K562 (cell line): ENCODE results near the gene IFNAR2. TPM values are rescaled to one million over a fixed set of nuclear protein-coding genes. Genes with fewer than 3 reads are reported as not detected.
A peak's percentile ranks its signal among the peaks of the same experiment; 100 is the strongest.

Experiments
- CBFB ChIP-seq: sonication (generic); formaldehyde crosslinking; IDR thresholded peaks from 2 replicates; pipeline ENCODE4 v1.4.0; 2020; ENCODE audit warnings: mild to moderate bottlenecking, missing genetic modification reagents
- DMBX1 ChIP-seq: fragments of 250-450 bp; sonication (Bioruptor Pico); IDR thresholded peaks from 2 replicates; pipeline ENCODE4 v1.8.0; 2022; ENCODE audit warnings: inconsistent platforms, mild to moderate bottlenecking, moderate library complexity, borderline replicate concordance
- E2F4 ChIP-seq: sonication (generic); formaldehyde crosslinking; IDR thresholded peaks from 2 replicates; pipeline ENCODE4 v1.8.0; 2022; ENCODE audit warnings: mild to moderate bottlenecking, low read depth, missing genetic modification reagents
- FOXP1 ChIP-seq: sonication (generic); formaldehyde crosslinking; IDR thresholded peaks from 2 replicates; pipeline ENCODE4 v1.8.0; 2022; ENCODE audit warnings: mild to moderate bottlenecking, missing genetic modification reagents
- FUS ChIP-seq: fragments of 200-400 bp; formaldehyde crosslinking; optimal IDR thresholded peaks from 2 replicates; pipeline ENCODE3; 2017; ENCODE audit warnings: low read depth, low read length
- HDAC2 ChIP-seq: fragments of 450-650 bp; IDR thresholded peaks from 2 replicates; pipeline ENCODE4 v1.6.1; 2016; ENCODE audit warnings: mild to moderate bottlenecking
- HMBOX1 ChIP-seq: sonication (generic); IDR thresholded peaks from 2 replicates; pipeline ENCODE4 v1.6.1; 2016
- KLF16 ChIP-seq: IDR thresholded peaks from 2 replicates; pipeline ENCODE4 v1.6.1; 2016; ENCODE audit warnings: antibody characterized with exemption
- LARP7 ChIP-seq: fragments of 450-650 bp; IDR thresholded peaks from 2 replicates; pipeline ENCODE4 v1.6.1; 2016
- MAZ ChIP-seq, 2 experiments: fragments of 450-650 bp in 1 of 2; sonication (generic) in 1 of 2; formaldehyde crosslinking; IDR thresholded peaks in 1 of 2; conservative IDR thresholded peaks in 1 of 2; 2 replicates each; pipeline versions ENCODE4 v1.4.0 to v1.5.0; 2020; ENCODE audit warnings: mild to moderate bottlenecking in 1 of 2, missing genetic modification reagents in 1 of 2
- NRF1 ChIP-seq, 2 experiments: fragments of 450-650 bp; IDR thresholded peaks in 1 of 2; conservative IDR thresholded peaks in 1 of 2; 2 replicates each; pipeline ENCODE4 v1.6.1; 2014; ENCODE audit warnings: mild to moderate bottlenecking in 2 of 2
- SLC30A9 ChIP-seq: fragments of 250-450 bp; sonication (Bioruptor Pico); IDR thresholded peaks from 2 replicates; pipeline ENCODE4 v1.8.0; 2022; ENCODE audit warnings: mild to moderate bottlenecking, moderate library complexity
- SMARCB1 ChIP-seq: IDR thresholded peaks from 2 replicates; pipeline ENCODE4 v1.6.1; 2011; ENCODE audit warnings: improper control_type of control experiment, low read depth; ENCODE audit not compliant: insufficient read length
- SMARCC2 ChIP-seq: fragments of 450-650 bp; IDR thresholded peaks from 2 replicates; pipeline ENCODE4 v1.6.1; 2017; ENCODE audit warnings: antibody characterized with exemption, moderate library complexity, mild to moderate bottlenecking, low read depth
- STAT5A ChIP-seq: IDR thresholded peaks from 2 replicates; pipeline ENCODE4 v1.6.1; 2012; ENCODE audit warnings: low read length, inconsistent platforms, borderline replicate concordance
- TAF7 ChIP-seq: fragments of 450-650 bp; IDR thresholded peaks from 2 replicates; pipeline ENCODE4 v1.6.1; 2016; ENCODE audit warnings: missing genetic modification characterization, missing compliant biosample characterization
- TSC22D4 ChIP-seq: fragments of 450-650 bp; IDR thresholded peaks from 2 replicates; pipeline ENCODE4 v1.6.1; 2016; ENCODE audit warnings: missing genetic modification characterization, missing biosample characterization, control low read depth
- U2AF1 ChIP-seq: fragments of 200-400 bp; formaldehyde crosslinking; optimal IDR thresholded peaks from 2 replicates; pipeline ENCODE3; 2017; ENCODE audit warnings: mild to moderate bottlenecking, low read depth, low read length, moderate library complexity
- XRCC3 ChIP-seq: fragments of 450-650 bp; IDR thresholded peaks from 2 replicates; pipeline ENCODE4 v1.6.1; 2017; ENCODE audit warnings: mild to moderate bottlenecking, moderate library complexity
- ZKSCAN3 ChIP-seq: fragments of 250-450 bp; sonication (Bioruptor Pico); IDR thresholded peaks from 2 replicates; pipeline ENCODE4 v1.4.0; 2020
- ZNF347 ChIP-seq: fragments of 450-650 bp; formaldehyde crosslinking; IDR thresholded peaks from 2 replicates; pipeline ENCODE4 v1.4.0; 2020; ENCODE audit warnings: low read depth, mild to moderate bottlenecking, moderate library complexity
- ZNF431 ChIP-seq: sonication (generic); formaldehyde crosslinking; IDR thresholded peaks from 2 replicates; pipeline ENCODE4 v1.8.0; 2022; ENCODE audit warnings: mild to moderate bottlenecking, missing genetic modification reagents
- polyA plus RNA-seq, 8 experiments: library from polyadenylated mRNA; depleted of rRNA in 4 of 8; stranded (reverse) in 5 of 8; unstranded in 3 of 8; fragments of >200 nt; fragmentation: Nextera tagmentation in 2 of 8; fragmentation: Illumina TruSeq in 1 of 8; extraction: Ambion mirVana in 2 of 8; extraction: Trizol in 1 of 8; gene quantifications; 2 replicates each; pipeline versions ENCODE4 v1.2.1 to v1.2.3, GENCODE V29; 2011 to 2014; ENCODE audit warnings: inconsistent platforms in 1 of 8, missing spikeins in 1 of 8
- total RNA-seq, 7 experiments: library from RNA; depleted of rRNA in 6 of 7; stranded (reverse); fragments of >200 nt in 6 of 7; fragmentation: Illumina TruSeq in 2 of 7; extraction: Trizol in 2 of 7; gene quantifications; 2 replicates each; pipeline versions ENCODE4 v1.2.1 to v1.2.3, GENCODE V29; 2011 to 2021; ENCODE audit warnings: low replicate concordance in 1 of 7
- TF ChIP-seq, protein P1 (sequence below), 2 experiments: fragments of 200-800 bp in 1 of 2; sonication (Bioruptor generic) in 1 of 2; sonication (generic) in 1 of 2; formaldehyde crosslinking in 1 of 2; IDR thresholded peaks in 1 of 2; conservative IDR thresholded peaks in 1 of 2; 2 replicates each; pipeline versions ENCODE4 v1.5.0 to v1.6.1; 2016 to 2020; ENCODE audit warnings: missing compliant biosample characterization in 1 of 2, missing genetic modification characterization in 1 of 2, missing genetic modification reagents in 1 of 2
- TF ChIP-seq, protein P2 (sequence below): fragments of 250-450 bp; sonication (Bioruptor Pico); IDR thresholded peaks from 2 replicates; pipeline ENCODE4 v1.8.0; 2022; ENCODE audit warnings: moderate library complexity, mild to moderate bottlenecking, inconsistent platforms

IFNAR2 gene
- total and polyA plus RNA-seq, 9 of the 15 experiments (the other 6 are each of a cell fraction or from before 2014, with no cell fraction given), result 1.7 to 48.3 (median 8.4) TPM

GRCh38 chr21:33230545-33231324 is 997 bp downstream of the IFNAR2 start (continued):
- no peak for TF ChIP-seq XRCC3
- TF ChIP-seq TAF7 (tag), result no peak
- TF ChIP-seq HDAC2, result no peak
- no peak; the same call in 1 of the 2 replicates for TF ChIP-seq LARP7
- TF ChIP-seq, protein P1, sequence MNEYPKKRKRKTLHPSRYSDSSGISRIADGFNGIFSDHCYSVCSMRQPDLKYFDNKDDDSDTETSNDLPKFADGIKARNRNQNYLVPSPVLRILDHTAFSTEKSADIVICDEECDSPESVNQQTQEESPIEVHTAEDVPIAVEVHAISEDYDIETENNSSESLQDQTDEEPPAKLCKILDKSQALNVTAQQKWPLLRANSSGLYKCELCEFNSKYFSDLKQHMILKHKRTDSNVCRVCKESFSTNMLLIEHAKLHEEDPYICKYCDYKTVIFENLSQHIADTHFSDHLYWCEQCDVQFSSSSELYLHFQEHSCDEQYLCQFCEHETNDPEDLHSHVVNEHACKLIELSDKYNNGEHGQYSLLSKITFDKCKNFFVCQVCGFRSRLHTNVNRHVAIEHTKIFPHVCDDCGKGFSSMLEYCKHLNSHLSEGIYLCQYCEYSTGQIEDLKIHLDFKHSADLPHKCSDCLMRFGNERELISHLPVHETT (CRISPR knock-in tag; conservative IDR thresholded peaks at IDR 0.05 in 1 of 2, IDR thresholded peaks at IDR 0.05 in 1 of 2), result no peak
- TF ChIP-seq DMBX1 (CRISPR knock-in tag), result no peak
- no peak for TF ChIP-seq FUS
- no peak for TF ChIP-seq SMARCB1
- TF ChIP-seq NRF1 (conservative IDR thresholded peaks at IDR 0.05 in 1 of 2, IDR thresholded peaks at IDR 0.05 in 1 of 2), result peak; percentile 12 to 23; a peak in 1 of 4 replicates
- TF ChIP-seq KLF16, result 0 out of 2 replicates have a peak, but pooled peaks have one; percentile 3
- 0 out of 4 replicates have a peak, but pooled peaks of 1 of the 2 experiments have one; percentile 8 for TF ChIP-seq MAZ (CRISPR knock-in tag; conservative IDR thresholded peaks at IDR 0.05 in 1 of 2, IDR thresholded peaks at IDR 0.05 in 1 of 2)
- no peak for TF ChIP-seq SMARCC2
- no peak for TF ChIP-seq ZKSCAN3 (CRISPR knock-in tag)
- TF ChIP-seq ZNF347 (CRISPR knock-in tag), result no peak
- 0 out of 2 replicates have a peak, but pooled peaks have one; percentile 63 for TF ChIP-seq HMBOX1
- TF ChIP-seq SLC30A9, result no peak
- TF ChIP-seq ZNF431 (CRISPR knock-in tag), result no peak
- TF ChIP-seq FOXP1, result peak; percentile 40; the same call in 1 of the 2 replicates
- no peak for TF ChIP-seq U2AF1
- no peak for TF ChIP-seq STAT5A
- no peak for TF ChIP-seq E2F4 (CRISPR knock-in tag)
- TF ChIP-seq CBFB (CRISPR knock-in tag), result no peak
- TF ChIP-seq, protein P2, sequence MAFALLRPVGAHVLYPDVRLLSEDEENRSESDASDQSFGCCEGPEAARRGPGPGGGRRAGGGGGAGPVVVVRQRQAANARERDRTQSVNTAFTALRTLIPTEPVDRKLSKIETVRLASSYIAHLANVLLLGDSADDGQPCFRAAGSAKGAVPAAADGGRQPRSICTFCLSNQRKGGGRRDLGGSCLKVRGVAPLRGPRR (CRISPR knock-in tag), result no peak
- TF ChIP-seq TSC22D4 (tag), result no peak
